GM12873 (cell line): ENCODE results near the gene ZNF784.
A peak's percentile ranks its signal among the peaks of the same experiment; 100 is the strongest.

Experiments used
- TF ChIP-seq, protein P1 (sequence below): IDR thresholded peaks from 2 replicates; pipeline ENCODE4 v1.5.1; 2012; ENCODE audit warnings: low read depth, mild to moderate bottlenecking, moderate library complexity, low read length, control low read depth; ENCODE audit not compliant: insufficient read depth; ENCODE audit errors: missing control alignments

The ZNF784 gene

DNA sequence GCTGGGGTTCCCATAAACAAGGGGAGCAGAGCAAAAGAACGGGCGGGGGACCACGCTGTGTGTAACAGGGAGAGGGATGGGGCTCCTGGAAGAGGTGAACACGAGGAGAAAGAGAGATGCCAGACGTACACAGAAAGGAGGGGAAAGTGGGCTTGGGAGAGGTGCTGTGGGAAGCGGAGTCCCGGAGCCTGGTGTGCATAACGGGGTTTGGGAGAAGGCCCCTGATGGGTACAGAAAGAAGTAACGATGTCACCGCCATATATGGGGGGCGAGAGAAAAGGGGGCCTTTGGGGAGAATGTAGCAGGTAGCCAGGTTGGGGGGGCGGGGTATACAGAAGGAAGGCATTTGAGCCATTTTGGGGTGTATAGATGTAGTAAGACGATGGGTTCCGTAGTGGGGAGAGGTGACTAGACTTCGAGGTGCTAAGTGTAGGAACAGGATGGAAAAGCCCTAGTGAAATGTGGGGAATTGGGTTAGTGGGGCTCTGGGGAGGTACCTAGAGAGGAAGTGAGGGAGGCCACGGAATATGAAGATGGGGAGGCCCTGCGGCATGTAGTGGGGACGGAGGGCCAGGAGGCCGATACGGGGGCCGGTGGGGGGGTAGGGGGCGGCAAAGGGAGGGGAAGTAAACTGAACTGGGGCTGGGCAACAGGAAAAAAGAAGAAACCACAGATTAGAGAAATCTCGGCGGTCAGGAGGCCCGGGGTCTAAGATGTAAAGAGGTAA lies 17.2 kb upstream of the ZNF784 start:
- TF ChIP-seq, protein P1, sequence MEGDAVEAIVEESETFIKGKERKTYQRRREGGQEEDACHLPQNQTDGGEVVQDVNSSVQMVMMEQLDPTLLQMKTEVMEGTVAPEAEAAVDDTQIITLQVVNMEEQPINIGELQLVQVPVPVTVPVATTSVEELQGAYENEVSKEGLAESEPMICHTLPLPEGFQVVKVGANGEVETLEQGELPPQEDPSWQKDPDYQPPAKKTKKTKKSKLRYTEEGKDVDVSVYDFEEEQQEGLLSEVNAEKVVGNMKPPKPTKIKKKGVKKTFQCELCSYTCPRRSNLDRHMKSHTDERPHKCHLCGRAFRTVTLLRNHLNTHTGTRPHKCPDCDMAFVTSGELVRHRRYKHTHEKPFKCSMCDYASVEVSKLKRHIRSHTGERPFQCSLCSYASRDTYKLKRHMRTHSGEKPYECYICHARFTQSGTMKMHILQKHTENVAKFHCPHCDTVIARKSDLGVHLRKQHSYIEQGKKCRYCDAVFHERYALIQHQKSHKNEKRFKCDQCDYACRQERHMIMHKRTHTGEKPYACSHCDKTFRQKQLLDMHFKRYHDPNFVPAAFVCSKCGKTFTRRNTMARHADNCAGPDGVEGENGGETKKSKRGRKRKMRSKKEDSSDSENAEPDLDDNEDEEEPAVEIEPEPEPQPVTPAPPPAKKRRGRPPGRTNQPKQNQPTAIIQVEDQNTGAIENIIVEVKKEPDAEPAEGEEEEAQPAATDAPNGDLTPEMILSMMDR, result no peak

DNA sequence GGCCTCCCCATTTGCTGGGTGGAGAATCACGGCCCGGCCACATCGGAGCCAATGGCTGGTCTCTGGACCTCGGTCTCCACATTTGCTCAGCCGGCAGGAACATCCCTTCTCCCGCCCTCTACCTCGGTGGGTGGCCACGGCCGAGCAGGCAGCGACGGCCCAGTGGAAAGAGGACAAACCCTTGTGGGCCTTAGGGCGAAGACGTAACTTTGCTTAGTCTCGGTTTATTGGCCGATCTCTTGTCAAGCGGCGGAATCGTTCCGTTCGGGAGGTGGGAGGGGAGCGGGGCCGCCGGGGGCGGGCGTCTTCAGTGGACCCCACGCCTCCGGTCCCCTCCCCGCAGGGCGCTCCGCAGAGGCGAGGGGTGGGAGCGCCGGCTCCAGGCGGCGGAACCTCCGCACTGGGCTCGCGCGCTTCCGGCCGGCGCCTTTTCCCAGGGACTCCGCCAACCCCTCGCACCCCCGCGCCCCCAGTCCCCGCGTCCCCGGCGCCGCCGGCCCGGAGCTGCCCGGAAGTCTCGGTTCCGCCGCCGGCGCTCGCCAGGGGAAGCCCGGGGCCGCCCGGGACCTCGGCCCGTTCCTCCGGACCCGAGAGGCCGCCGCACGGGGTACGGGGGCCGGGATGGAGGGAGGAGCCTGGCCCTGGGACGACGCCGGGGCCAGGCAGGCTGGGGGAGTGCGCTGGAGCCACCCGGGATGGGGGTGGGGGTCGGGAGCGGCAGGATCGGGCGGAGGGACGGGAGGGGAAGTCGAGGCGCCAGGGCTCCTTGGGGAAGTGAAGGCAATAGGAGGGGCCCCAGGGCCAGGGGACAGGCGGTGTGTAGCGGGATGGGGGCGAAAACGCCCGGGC lies 16.4 kb upstream of the ZNF784 start, which contains the start of gene ZNF580:
ZNF580 (plus strand) TSS at position 426 of the 849 bp plus-strand sequence. CDS start 1,507 bp downstream, outside the sequence.
- TF ChIP-seq, protein P1, result no peak

DNA sequence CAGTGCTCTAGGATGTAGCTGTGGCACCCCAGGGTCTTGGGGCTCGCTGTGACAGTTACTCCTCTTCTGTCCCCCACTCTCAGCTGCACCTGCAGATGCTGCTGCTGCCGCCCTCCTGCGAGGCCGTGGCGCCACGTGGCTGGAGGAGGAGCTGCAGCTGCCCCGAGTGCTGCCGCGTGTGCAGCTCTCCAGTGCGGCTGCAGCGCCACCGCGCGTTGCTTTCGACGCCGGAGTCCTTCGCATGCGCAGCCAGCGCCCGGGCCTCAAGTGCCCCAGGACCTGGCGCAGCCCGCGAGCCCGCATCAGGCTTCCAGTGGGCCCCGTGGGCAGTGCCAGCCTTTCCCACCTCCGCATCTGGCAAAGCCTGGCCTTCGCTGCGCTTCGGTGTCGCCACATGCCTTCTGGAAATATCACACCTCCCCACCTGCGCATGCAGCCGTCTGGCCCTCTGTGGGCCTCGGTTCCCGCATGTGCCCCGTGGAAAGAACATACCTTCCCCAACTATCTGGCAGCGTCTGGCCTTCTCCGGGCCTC lies 15.7 kb upstream of the ZNF784 start:
- TF ChIP-seq, protein P1, result peak; percentile 64

DNA sequence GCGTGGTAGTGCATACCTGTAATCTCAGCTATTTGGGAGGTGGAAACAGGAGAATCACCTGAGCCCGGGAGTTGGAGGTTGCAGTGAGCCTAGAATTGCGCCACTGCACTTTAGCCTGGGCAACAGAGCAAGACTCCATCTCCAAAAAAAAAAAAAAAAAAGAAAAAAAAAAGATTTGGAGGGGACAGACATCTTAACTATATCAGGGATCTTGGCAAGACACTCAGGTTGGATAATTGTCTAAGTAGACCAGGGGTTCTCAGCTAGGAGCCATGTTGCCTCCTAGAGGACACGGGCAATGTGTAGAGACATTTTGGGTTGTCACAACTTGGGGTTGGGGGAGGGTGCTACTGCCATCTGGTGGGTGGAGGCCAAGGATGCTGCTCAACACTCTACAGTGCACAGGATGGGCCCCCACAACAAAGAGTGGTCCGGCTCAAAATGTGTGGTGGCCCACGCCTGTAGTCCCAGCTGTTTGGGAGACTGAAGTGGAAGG lies 14.5 kb upstream of the ZNF784 start:
- TF ChIP-seq, protein P1, result peak; percentile 69

DNA sequence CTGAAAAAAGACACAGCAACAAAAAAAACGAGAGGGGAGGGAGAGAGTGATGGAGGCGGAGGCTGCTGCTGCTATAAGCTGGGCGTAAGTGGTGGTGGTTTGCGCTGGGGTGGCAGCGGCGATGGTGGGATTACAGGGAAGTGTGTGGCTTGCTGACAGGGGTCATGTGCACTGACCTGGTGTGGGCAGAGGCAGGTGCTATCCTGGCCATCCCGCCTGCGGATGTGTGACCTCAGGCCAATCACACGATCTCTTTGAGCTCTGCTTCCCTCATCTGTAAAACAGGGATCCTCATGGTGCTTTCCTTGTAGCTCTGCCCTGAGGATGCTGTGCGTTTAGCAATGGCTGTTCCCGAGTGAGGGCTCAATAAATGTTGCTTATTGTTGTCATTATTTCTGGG lies 13.2 kb upstream of the ZNF784 start:
- TF ChIP-seq, protein P1, result no peak

DNA sequence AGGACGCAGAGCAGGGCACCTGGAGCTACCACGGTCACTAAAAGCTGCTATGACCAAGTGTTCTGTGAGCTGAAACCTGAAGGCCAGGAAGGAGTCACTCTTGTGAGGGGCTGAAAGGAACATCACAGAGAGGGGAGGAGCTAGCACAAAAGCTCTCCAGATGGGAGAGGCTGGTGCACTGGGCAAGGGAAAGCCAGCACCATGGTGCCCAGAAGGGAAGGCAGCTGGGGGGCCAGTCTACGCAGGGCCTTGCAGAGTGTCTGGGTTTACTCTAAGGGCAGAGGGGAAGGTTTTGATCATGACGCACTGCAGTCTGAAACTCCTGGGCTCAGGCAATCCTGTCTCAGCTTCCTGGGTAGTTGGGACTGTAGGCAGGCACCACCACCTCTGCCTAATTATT lies 12.4 kb upstream of the ZNF784 start:
- TF ChIP-seq, protein P1, result no peak
